ENCODE results near the gene PTGIS. TPM values are rescaled to one million over a fixed set of nuclear protein-coding genes. Genes with fewer than 3 reads are reported as not detected.

PTGIS gene
- total and polyA plus RNA-seq, 2 of the 4 experiments (the other 2 are of a cell fraction): 1.6 to 2.6 TPM

- ChIA-PET POLR2A (ENCODE audit: unreplicated experiment) (no interaction called here), CTCF (no interaction called here)
Observed at GRCh38 chr20:49471397-49471796, 96.5 kb downstream of the PTGIS start.

More at GRCh38 chr20:49471397-49471796, 96.5 kb downstream of the PTGIS start:
- Histone ChIP-seq H4K91ac (ENCODE audit: insufficient read depth, low read depth, low read length) (no peak overlapping the region), H2BK120ac (ENCODE audit: low read depth, low read length) (no peak overlapping the region), H2BK20ac (ENCODE audit: low read depth, low read length) (no peak overlapping the region), H2BK5ac (ENCODE audit: low read depth, low read length, poor library complexity, severe bottlenecking) (no peak overlapping the region), H2BK15ac (ENCODE audit: low read depth, low read length) (no peak overlapping the region), H3K14ac (replicated peaks; ENCODE audit: low read depth, low read length) (no peak overlapping the region), H3K9ac (ENCODE audit: low read depth, low read length) (no peak overlapping the region), H3K4me2 (ENCODE audit: low read depth, low read length) (no peak overlapping the region), H3K9me1 (ENCODE audit: insufficient read depth, low read length) (no peaks in the 10 kb centered on the region; the same call in 1 of the 2 replicates), H3K18ac (ENCODE audit: low read depth, low read length) (no peak overlapping the region), H3K4me1 (ENCODE audit: control insufficient read depth, insufficient read depth, low read length) (no peaks in the 10 kb centered on the region), H3K4me3 (ENCODE audit: insufficient read depth, low read depth, low read length) (no peak overlapping the region), H3K27me3 (ENCODE audit: control insufficient read depth, insufficient read depth, low read length) (peaks cover 48% of the 10 kb centered on the region), H3K23ac (ENCODE audit: low read depth, low read length) (no peak overlapping the region), H3K79me1 (ENCODE audit: low read depth in 1 of 2, low read length in 2 of 2) (no peaks in the 10 kb centered on the region), H4K20me1 (ENCODE audit: insufficient read depth, low read length) (no peaks in the 10 kb centered on the region), H3K36me3 (ENCODE audit: control insufficient read depth, insufficient read depth, low read length) (no peaks in the 10 kb centered on the region), H2AK9ac (replicated peaks; ENCODE audit: low read depth, low read length, poor library complexity) (no peak overlapping the region), H4K8ac (ENCODE audit: low read depth in 2 of 2, low read length in 2 of 2) (no peak overlapping the region), H3K4ac (ENCODE audit: low read depth, low read length) (no peak overlapping the region), H4K5ac (ENCODE audit: low read depth, low read length) (no peak overlapping the region), H2AK5ac (ENCODE audit: low read depth, low read length) (no peak overlapping the region), H3K9me3 (ENCODE audit: control insufficient read depth, insufficient read depth, low read length) (no peaks in the 10 kb centered on the region), H3K27ac (ENCODE audit: insufficient read depth, low read length) (no peak overlapping the region), H2AFZ (replicated peaks; ENCODE audit: low read length, poor library complexity) (no peak overlapping the region), H3K56ac (ENCODE audit: extremely low read depth, insufficient read depth, low read length) (no peak overlapping the region)
- no CpG with 5 or more reads among the region's 5 CpGs for WGBS, 2 experiments (ENCODE audit: extremely low coverage in 2 of 2, insufficient read length in 1 of 2)
- dilution Hi-C loops (cut with HindIII; ENCODE audit: low sequenced_read_pairs, unreplicated experiment) (no loop called here), in situ Hi-C loops (cut with MboI; ENCODE audit: low sequenced_read_pairs) (no loop called here), intact Hi-C loops (cut with micrococcal nuclease) (no loop called here)
- no peak for TF ChIP-seq ELK1 (IDR thresholded peaks at IDR 0.05; ENCODE audit: borderline replicate concordance, low read depth, low read length)
- TF ChIP-seq CEBPB (IDR thresholded peaks at IDR 0.05; ENCODE audit: low read depth, low read length): no peak
- TF ChIP-seq RFX5 (IDR thresholded peaks at IDR 0.05; ENCODE audit: low read depth, low read length): no peak
- TF ChIP-seq CTCF (conservative IDR thresholded peaks at IDR 0.05; ENCODE audit: low read depth, low read length): no peak
- TF ChIP-seq FOS (IDR thresholded peaks at IDR 0.05; ENCODE audit: low read depth, low read length): no peak
- no peak for TF ChIP-seq MXI1 (IDR thresholded peaks at IDR 0.05; ENCODE audit: borderline replicate concordance, low read depth, low read length)
- no peak for TF ChIP-seq RAD21 (IDR thresholded peaks at IDR 0.05; ENCODE audit: low read length)
- TF ChIP-seq CHD1 (IDR thresholded peaks at IDR 0.05; ENCODE audit: low read depth, low read length): no peak
- TF ChIP-seq POLR2A (IDR thresholded peaks at IDR 0.05; ENCODE audit: low read depth, low read length): no peak
- no peak for TF ChIP-seq MAFK (IDR thresholded peaks at IDR 0.05; ENCODE audit: low read depth, low read length)
- no peak for TF ChIP-seq MAZ (IDR thresholded peaks at IDR 0.05; ENCODE audit: borderline replicate concordance, low read depth, low read length)
- no TSS peak for BruUV-seq (replicated peaks)
- ATAC-seq (ENCODE audit: low read depth): no peak
- no peak for DNase-seq
